ENCODE measurements around the gene EML1. TPM values are rescaled to one million over a fixed set of nuclear protein-coding genes. Genes with fewer than 3 reads are reported as not detected.

EML1 gene
- total RNA-seq, 1 donor from 2014 or later = 57.2 TPM

DNA sequence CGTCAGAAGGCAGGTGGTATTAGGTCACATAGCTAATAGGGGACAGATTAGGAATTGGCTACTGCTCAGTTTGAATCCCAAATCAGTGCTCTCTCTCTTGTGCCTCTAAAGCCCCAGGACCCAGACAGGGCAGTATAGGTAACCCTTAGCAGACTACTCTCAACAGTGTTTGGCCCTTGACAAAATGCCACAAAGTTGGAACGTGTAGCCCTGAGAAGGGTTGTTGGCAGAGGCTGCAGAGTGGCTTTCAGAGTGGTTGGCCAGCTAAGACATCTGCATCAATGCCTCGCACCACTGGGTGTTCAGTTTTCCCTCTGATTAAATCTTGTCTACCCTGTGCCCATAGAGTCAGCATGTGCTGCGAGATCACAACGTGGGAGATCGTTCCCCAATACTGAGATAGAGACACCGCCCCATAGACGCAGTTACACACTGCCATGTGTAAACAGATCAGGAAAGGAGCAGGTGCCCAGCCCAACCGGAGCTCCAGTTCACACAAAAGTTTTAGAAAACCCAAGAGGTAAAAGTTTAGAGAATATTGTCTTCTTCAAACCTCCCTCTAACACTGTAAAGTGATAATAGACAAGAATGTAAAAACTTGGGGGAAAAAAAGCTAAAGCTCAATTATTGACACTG lies 48.3 kb downstream of the EML1 start:
- no peak overlapping the region for H3K9ac ChIP-seq
- peak overlapping the region; percentile 59 for H3K27ac ChIP-seq
- H3K4me3 ChIP-seq = no peak overlapping the region
- DNase-seq (ENCODE audit: low spot score) = no peak
- Mint-ChIP-seq H3K4me1 (peaks cover 30% of the 10 kb centered on the region), H3K4me3 (no peak overlapping the region), H3K9me3 (no peaks in the 10 kb centered on the region), H3K27ac (peak overlapping the region; percentile 88), H3K27me3 (ENCODE audit: insufficient read depth, low read depth) (no peaks in the 10 kb centered on the region), H3K36me3 (peaks cover 7% of the 10 kb centered on the region)
- H3K36me3 ChIP-seq = no peaks in the 10 kb centered on the region
- H4K20me1 ChIP-seq (ENCODE audit: low read depth) = peaks cover 55% of the 10 kb centered on the region
- peaks cover 3% of the 10 kb centered on the region for H3K9me3 ChIP-seq (ENCODE audit: low read depth)
- H2AFZ ChIP-seq (replicated peaks) = no peak overlapping the region
- H3K4me1 ChIP-seq = peaks cover 59% of the 10 kb centered on the region
- peaks cover 93% of the 10 kb centered on the region for H3K79me2 ChIP-seq (ENCODE audit: low read depth)
- H3K4me2 ChIP-seq = peak overlapping the region; percentile 70
- H3F3A ChIP-seq (ENCODE audit: low read depth) = peaks cover 63% of the 10 kb centered on the region
- H3K27me3 ChIP-seq = no peaks in the 10 kb centered on the region
- TF ChIP-seq EZH2phosphoT487 (IDR thresholded peaks at IDR 0.05) = no peak
- TF ChIP-seq EZH2 (IDR thresholded peaks at IDR 0.05) = no peak
- no peak for TF ChIP-seq CTCF (IDR thresholded peaks at IDR 0.05)

GRCh38 chr14:99842141-99842540 lies 48.9 kb downstream of the EML1 start:
- H3K27me3 Mint-ChIP-seq (ENCODE audit: insufficient read depth, low read depth) = no peaks in the 10 kb centered on the region
- no peak overlapping the region for H3K9ac ChIP-seq
- peaks cover 3% of the 10 kb centered on the region for H3K9me3 Mint-ChIP-seq

GRCh38 chr14:99846808-99847207 lies 53.6 kb downstream of the EML1 start:
- Histone ChIP-seq H3K4me3 (no peak overlapping the region), H4K20me1 (ENCODE audit: low read depth) (peaks cover 20% of the 10 kb centered on the region), H3F3A (ENCODE audit: low read depth) (peaks cover 15% of the 10 kb centered on the region), H3K4me1 (peaks cover 13% of the 10 kb centered on the region), H3K36me3 (peaks cover 4% of the 10 kb centered on the region), H3K27ac (no peak overlapping the region), H3K4me2 (no peak overlapping the region), H2AFZ (replicated peaks) (no peak overlapping the region), H3K79me2 (ENCODE audit: low read depth) (peaks cover 89% of the 10 kb centered on the region), H3K27me3 (no peaks in the 10 kb centered on the region), H3K9me3 (ENCODE audit: low read depth) (peaks cover 17% of the 10 kb centered on the region), H3K9ac (no peak overlapping the region)
- Mint-ChIP-seq H3K27me3 (ENCODE audit: insufficient read depth, low read depth) (no peaks in the 10 kb centered on the region), H3K4me3 (no peak overlapping the region), H3K27ac (no peak overlapping the region), H3K4me1 (peaks cover 11% of the 10 kb centered on the region), H3K36me3 (peaks cover 15% of the 10 kb centered on the region), H3K9me3 (peaks cover 12% of the 10 kb centered on the region)
- DNase-seq (ENCODE audit: low spot score) = no peak
- TF ChIP-seq CTCF (IDR thresholded peaks at IDR 0.05) (no peak), EZH2phosphoT487 (IDR thresholded peaks at IDR 0.05) (no peak), EZH2 (IDR thresholded peaks at IDR 0.05) (no peak)

More at GRCh38 chr14:99842141-99842540, 48.9 kb downstream of the EML1 start:
- H4K20me1 ChIP-seq (ENCODE audit: low read depth) = peaks cover 55% of the 10 kb centered on the region
- peaks cover 53% of the 10 kb centered on the region for H3K4me1 ChIP-seq
- H3K27ac Mint-ChIP-seq = no peak overlapping the region
- peaks cover 93% of the 10 kb centered on the region for H3K79me2 ChIP-seq (ENCODE audit: low read depth)
- H3K9me3 ChIP-seq (ENCODE audit: low read depth) = peaks cover 9% of the 10 kb centered on the region
- H3K4me2 ChIP-seq = peak overlapping the region; percentile 70
- H2AFZ ChIP-seq (replicated peaks) = no peak overlapping the region
- H3K4me3 ChIP-seq = no peak overlapping the region
- H3F3A ChIP-seq (ENCODE audit: low read depth) = peaks cover 60% of the 10 kb centered on the region
- peak overlapping the region; percentile 59 for H3K27ac ChIP-seq
- peaks cover 30% of the 10 kb centered on the region for H3K4me1 Mint-ChIP-seq
- H3K36me3 Mint-ChIP-seq = peaks cover 7% of the 10 kb centered on the region
- DNase-seq (ENCODE audit: low spot score) = peak; percentile 40
- no peaks in the 10 kb centered on the region for H3K36me3 ChIP-seq
- no peaks in the 10 kb centered on the region for H3K27me3 ChIP-seq
- no peak overlapping the region for H3K4me3 Mint-ChIP-seq
- TF ChIP-seq EZH2 (IDR thresholded peaks at IDR 0.05) = no peak
- TF ChIP-seq EZH2phosphoT487 (IDR thresholded peaks at IDR 0.05) = no peak
- no peak for TF ChIP-seq CTCF (IDR thresholded peaks at IDR 0.05)

Measured in neural progenitor cell (in vitro differentiated cells).